OCI-LY3 (cell line): ENCODE results near the gene BIK.

Source experiments
- H2AFZ ChIP-seq: fragments of 200-600, 300-600 bp; shearing (Covaris generic); 2 replicates; pipeline ENCODE4 v1.6.0; 2014; ENCODE audit warnings: antibody characterized with exemption, low read depth, low read length
- H3K27ac ChIP-seq: fragments of 200-600, 300-600 bp; sonication (generic); 2 replicates; pipeline ENCODE4 v1.5.1; 2014; ENCODE audit warnings: mild to moderate bottlenecking, low read length, moderate library complexity, mixed read lengths
- H3K27me3 ChIP-seq: fragments of 200-600, 300-600 bp; sonication (generic); 2 replicates; pipeline ENCODE4 v1.6.1; 2014; ENCODE audit warnings: low read depth, low read length, mixed read lengths
- H3K36me3 ChIP-seq: fragments of 200-600, 300-600 bp; sonication (generic); replicated peaks from 2 replicates; pipeline ENCODE3; 2014; ENCODE audit warnings: low read depth, low read length, mixed read lengths
- H3K4me1 ChIP-seq: fragments of 300-600, 200-600 bp; sonication (generic); 2 replicates; pipeline ENCODE4 v1.6.1; 2014; ENCODE audit warnings: low read length, mixed read lengths
- H3K4me2 ChIP-seq: fragments of 200-600, 300-600 bp; sonication (generic); 2 replicates; pipeline ENCODE4 v1.6.1; 2014; ENCODE audit warnings: low read length, mixed read lengths
- H3K4me3 ChIP-seq: fragments of 300-600, 200-600 bp; sonication (generic); 2 replicates; pipeline ENCODE4 v1.5.1; 2014; ENCODE audit warnings: antibody characterized with exemption, mild to moderate bottlenecking, low read length, moderate library complexity
- H3K79me2 ChIP-seq: fragments of 300-600, 200-600 bp; shearing (Covaris generic); 2 replicates; pipeline ENCODE4 v1.6.1; 2014; ENCODE audit warnings: mild to moderate bottlenecking, low read length, mixed read lengths
- H3K9ac ChIP-seq: fragments of 300-600, 200-600 bp; shearing (Covaris generic); 2 replicates; pipeline ENCODE4 v1.6.0; 2014; ENCODE audit warnings: mild to moderate bottlenecking, low read length, moderate library complexity
- H3K9me3 ChIP-seq: fragments of 200-600, 300-600 bp; shearing (Covaris generic); 2 replicates; pipeline ENCODE4 v1.6.1; 2014; ENCODE audit warnings: low read length, mixed read lengths; ENCODE audit not compliant: insufficient read depth
- H4K20me1 ChIP-seq: fragments of 200-600, 300-600 bp; sonication (generic); 2 replicates; pipeline ENCODE4 v1.6.1; 2016; ENCODE audit warnings: low read length, mixed read lengths; ENCODE audit not compliant: insufficient read depth
- EZH2phosphoT487 ChIP-seq: fragments of 200-600 bp; shearing (Covaris generic); IDR thresholded peaks from 2 replicates; pipeline ENCODE4 v1.6.1; 2018; ENCODE audit warnings: antibody characterized with exemption, mixed run types, low read depth
- TF ChIP-seq, protein P1 (sequence below): fragments of 200-600, 300-600 bp; sonication (generic); IDR thresholded peaks from 2 replicates; pipeline ENCODE4 v1.5.1; 2014; ENCODE audit warnings: antibody characterized with exemption, low read length, low read depth

The BIK gene

GRCh38 chr22:43109921-43110443 is 568 bp upstream of the BIK start:
- Histone ChIP-seq H3K4me1 (no peaks in the 10 kb centered on the region), H3K9ac (no peak overlapping the region), H4K20me1 (no peaks in the 10 kb centered on the region), H2AFZ (no peak overlapping the region), H3K4me2 (peak overlapping the region; percentile 59), H3K4me3 (peak overlapping the region; percentile 66), H3K27me3 (peaks cover 23% of the 10 kb centered on the region), H3K9me3 (no peaks in the 10 kb centered on the region), H3K79me2 (no peaks in the 10 kb centered on the region), H3K27ac (no peak overlapping the region), H3K36me3 (no peaks in the 10 kb centered on the region)
- TF ChIP-seq, protein P1, sequence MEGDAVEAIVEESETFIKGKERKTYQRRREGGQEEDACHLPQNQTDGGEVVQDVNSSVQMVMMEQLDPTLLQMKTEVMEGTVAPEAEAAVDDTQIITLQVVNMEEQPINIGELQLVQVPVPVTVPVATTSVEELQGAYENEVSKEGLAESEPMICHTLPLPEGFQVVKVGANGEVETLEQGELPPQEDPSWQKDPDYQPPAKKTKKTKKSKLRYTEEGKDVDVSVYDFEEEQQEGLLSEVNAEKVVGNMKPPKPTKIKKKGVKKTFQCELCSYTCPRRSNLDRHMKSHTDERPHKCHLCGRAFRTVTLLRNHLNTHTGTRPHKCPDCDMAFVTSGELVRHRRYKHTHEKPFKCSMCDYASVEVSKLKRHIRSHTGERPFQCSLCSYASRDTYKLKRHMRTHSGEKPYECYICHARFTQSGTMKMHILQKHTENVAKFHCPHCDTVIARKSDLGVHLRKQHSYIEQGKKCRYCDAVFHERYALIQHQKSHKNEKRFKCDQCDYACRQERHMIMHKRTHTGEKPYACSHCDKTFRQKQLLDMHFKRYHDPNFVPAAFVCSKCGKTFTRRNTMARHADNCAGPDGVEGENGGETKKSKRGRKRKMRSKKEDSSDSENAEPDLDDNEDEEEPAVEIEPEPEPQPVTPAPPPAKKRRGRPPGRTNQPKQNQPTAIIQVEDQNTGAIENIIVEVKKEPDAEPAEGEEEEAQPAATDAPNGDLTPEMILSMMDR = no peak
- TF ChIP-seq EZH2phosphoT487 = no peak

GRCh38 chr22:43110927-43111623 is 525 bp downstream of the BIK start:
- Histone ChIP-seq H4K20me1 (no peaks in the 10 kb centered on the region), H3K4me3 (peak overlapping the region; percentile 66), H3K4me1 (peaks cover 4% of the 10 kb centered on the region), H3K79me2 (no peaks in the 10 kb centered on the region), H3K36me3 (no peaks in the 10 kb centered on the region), H2AFZ (no peak overlapping the region), H3K4me2 (peak overlapping the region; percentile 59), H3K27ac (no peak overlapping the region), H3K9me3 (no peaks in the 10 kb centered on the region), H3K9ac (no peak overlapping the region), H3K27me3 (peaks cover 25% of the 10 kb centered on the region)
- TF ChIP-seq, protein P1 = no peak
- TF ChIP-seq EZH2phosphoT487 = no peak

GRCh38 chr22:43113526-43114251 is 3.1 kb downstream of the BIK start:
- Histone ChIP-seq H4K20me1 (no peaks in the 10 kb centered on the region), H3K27me3 (peaks cover 25% of the 10 kb centered on the region), H3K27ac (no peak overlapping the region), H3K4me3 (no peak overlapping the region), H3K79me2 (no peaks in the 10 kb centered on the region), H3K4me2 (no peak overlapping the region), H3K4me1 (peaks cover 13% of the 10 kb centered on the region), H3K36me3 (no peaks in the 10 kb centered on the region), H3K9ac (no peak overlapping the region), H2AFZ (no peak overlapping the region; the same call in 1 of the 2 replicates), H3K9me3 (no peaks in the 10 kb centered on the region)
- no peak for TF ChIP-seq EZH2phosphoT487
- TF ChIP-seq, protein P1 = no peak

- Histone ChIP-seq H3K9ac (no peak overlapping the region), H3K4me3 (no peak overlapping the region), H3K79me2 (no peaks in the 10 kb centered on the region), H2AFZ (no peak overlapping the region; the same call in 1 of the 2 replicates), H3K4me1 (peaks cover 21% of the 10 kb centered on the region), H3K9me3 (no peaks in the 10 kb centered on the region), H4K20me1 (no peaks in the 10 kb centered on the region), H3K27ac (no peak overlapping the region), H3K27me3 (peaks cover 24% of the 10 kb centered on the region), H3K36me3 (no peaks in the 10 kb centered on the region), H3K4me2 (no peak overlapping the region)
- no peak for TF ChIP-seq EZH2phosphoT487
- TF ChIP-seq, protein P1 = no peak
Measured at GRCh38 chr22:43114958-43115357, 4.4 kb downstream of the BIK start.
